ENCODE measurements around the gene HMGXB3. TPM values are rescaled to one million over a fixed set of nuclear protein-coding genes. Genes with fewer than 3 reads are reported as not detected.

The HMGXB3 gene
- total and polyA plus RNA-seq, 2 donors (not counting 1 experiment from before 2014, with no cell fraction given), result 29.9 to 31.5 TPM

- Histone ChIP-seq H3K9me3 (ENCODE audit: control insufficient read depth, insufficient read depth, low read depth, low read length) (no peaks in the 10 kb centered on the region), H3K4me3 (replicated peaks in 1 of 4; ENCODE audit: control extremely low read depth in 1 of 4, insufficient read depth in 1 of 4, low read depth in 3 of 4, low read length in 4 of 4) (no peak overlapping the region), H3K27ac (ENCODE audit: insufficient read depth, low read length) (no peak overlapping the region), H2AFZ (ENCODE audit: low read length) (no peak overlapping the region), H3K4me1 (ENCODE audit: control insufficient read depth, extremely low read depth, insufficient read depth, low read length) (peaks cover 24% of the 10 kb centered on the region), H3K36me3 (ENCODE audit: control insufficient read depth, insufficient read depth, low read length) (no peaks in the 10 kb centered on the region), H3K79me2 (ENCODE audit: control insufficient read depth, insufficient read depth, low read length) (no peaks in the 10 kb centered on the region), H4K20me1 (ENCODE audit: control insufficient read depth, extremely low read depth, insufficient read depth, low read length) (no peaks in the 10 kb centered on the region), H3K27me3 (ENCODE audit: control insufficient read depth, insufficient read depth, low read length) (no peaks in the 10 kb centered on the region), H3K4me2 (ENCODE audit: extremely low read depth, insufficient read depth, low read length) (no peak overlapping the region), H3K9ac (ENCODE audit: insufficient read depth, low read length) (no peak overlapping the region)
- DNase-seq (ENCODE audit: low read depth in 2 of 2), result no peak
- TF ChIP-seq CTCF (conservative IDR thresholded peaks at IDR 0.05 in 1 of 2, IDR thresholded peaks at IDR 0.05 in 1 of 2; ENCODE audit: low read depth in 1 of 2, low read length in 2 of 2) (no peak), EZH2 (IDR thresholded peaks at IDR 0.05; ENCODE audit: low read length, missing control alignments) (no peak)
These were observed 67.9 kb downstream of the HMGXB3 start for GRCh38 chr5:150068472-150068871.

GRCh38 chr5:150068961-150069645 is 68.6 kb downstream of the HMGXB3 start:
- no peak for TF ChIP-seq CTCF (conservative IDR thresholded peaks at IDR 0.05 in 1 of 2, IDR thresholded peaks at IDR 0.05 in 1 of 2; ENCODE audit: low read depth in 1 of 2, low read length in 2 of 2)
- Histone ChIP-seq H3K4me1 (ENCODE audit: control insufficient read depth, extremely low read depth, insufficient read depth, low read length) (peaks cover 24% of the 10 kb centered on the region), H4K20me1 (ENCODE audit: control insufficient read depth, extremely low read depth, insufficient read depth, low read length) (no peaks in the 10 kb centered on the region), H3K4me2 (ENCODE audit: extremely low read depth, insufficient read depth, low read length) (no peak overlapping the region), H3K27me3 (ENCODE audit: control insufficient read depth, insufficient read depth, low read length) (no peaks in the 10 kb centered on the region), H3K27ac (ENCODE audit: insufficient read depth, low read length) (no peak overlapping the region), H3K9me3 (ENCODE audit: control insufficient read depth, insufficient read depth, low read depth, low read length) (no peaks in the 10 kb centered on the region), H3K36me3 (ENCODE audit: control insufficient read depth, insufficient read depth, low read length) (no peaks in the 10 kb centered on the region), H3K4me3 (replicated peaks in 1 of 4; ENCODE audit: control extremely low read depth in 1 of 4, insufficient read depth in 1 of 4, low read depth in 3 of 4, low read length in 4 of 4) (no peak overlapping the region), H2AFZ (ENCODE audit: low read length) (no peak overlapping the region), H3K9ac (ENCODE audit: insufficient read depth, low read length) (no peak overlapping the region), H3K79me2 (ENCODE audit: control insufficient read depth, insufficient read depth, low read length) (no peaks in the 10 kb centered on the region)
- DNase-seq (ENCODE audit: low read depth in 2 of 2), result no peak

GRCh38 chr5:150069672-150070627 is 69.4 kb downstream of the HMGXB3 start:
- Histone ChIP-seq H3K79me2 (ENCODE audit: control insufficient read depth, insufficient read depth, low read length) (no peaks in the 10 kb centered on the region), H2AFZ (ENCODE audit: low read length) (no peak overlapping the region), H3K9ac (ENCODE audit: insufficient read depth, low read length) (no peak overlapping the region), H3K4me1 (ENCODE audit: control insufficient read depth, extremely low read depth, insufficient read depth, low read length) (peaks cover 22% of the 10 kb centered on the region), H3K4me3 (replicated peaks in 1 of 4; ENCODE audit: control extremely low read depth in 1 of 4, insufficient read depth in 1 of 4, low read depth in 3 of 4, low read length in 4 of 4) (no peak overlapping the region), H3K9me3 (ENCODE audit: control insufficient read depth, insufficient read depth, low read depth, low read length) (no peaks in the 10 kb centered on the region), H3K27ac (ENCODE audit: insufficient read depth, low read length) (no peak overlapping the region), H3K36me3 (ENCODE audit: control insufficient read depth, insufficient read depth, low read length) (no peaks in the 10 kb centered on the region), H3K4me2 (ENCODE audit: extremely low read depth, insufficient read depth, low read length) (no peak overlapping the region), H4K20me1 (ENCODE audit: control insufficient read depth, extremely low read depth, insufficient read depth, low read length) (no peaks in the 10 kb centered on the region), H3K27me3 (ENCODE audit: control insufficient read depth, insufficient read depth, low read length) (peaks cover 2% of the 10 kb centered on the region)
- no peak for TF ChIP-seq CTCF (conservative IDR thresholded peaks at IDR 0.05 in 1 of 2, IDR thresholded peaks at IDR 0.05 in 1 of 2; ENCODE audit: low read depth in 1 of 2, low read length in 2 of 2)
- no peak for TF ChIP-seq EZH2 (IDR thresholded peaks at IDR 0.05; ENCODE audit: low read length, missing control alignments)
- DNase-seq (ENCODE audit: low read depth in 2 of 2), result no peak
